ENCODE measurements around the gene PIK3CB.

The PIK3CB gene

GRCh38 chr3:138687236-138687635, 147.5 kb downstream of the PIK3CB start:
- no peak for TF ChIP-seq EZH2 (IDR thresholded peaks at IDR 0.05; ENCODE audit: borderline replicate concordance, low read length)
- no peak for TF ChIP-seq CTCF (IDR thresholded peaks at IDR 0.05; ENCODE audit: low read length)
- H3K4me1 ChIP-seq (ENCODE audit: insufficient read depth, low read length, severe bottlenecking): peaks cover 27% of the 10 kb centered on the region
- H3K27ac ChIP-seq (ENCODE audit: low read depth, low read length, poor library complexity, severe bottlenecking): peak overlapping the region; percentile 86
- no peak overlapping the region for H3K4me3 ChIP-seq (ENCODE audit: low read depth, low read length, poor library complexity, severe bottlenecking)
- H3K36me3 ChIP-seq (ENCODE audit: insufficient read depth, low read length): peaks cover 14% of the 10 kb centered on the region; the same call in 1 of the 2 replicates
- no peaks in the 10 kb centered on the region for H3K79me2 ChIP-seq (ENCODE audit: insufficient read depth, low read length)
- peak overlapping the region; percentile 25; the same call in 1 of the 2 replicates for H3K4me2 ChIP-seq (ENCODE audit: low read length)
- no peaks in the 10 kb centered on the region for H4K20me1 ChIP-seq (ENCODE audit: insufficient read depth, low read length)
- no peaks in the 10 kb centered on the region for H3K9me2 ChIP-seq (ENCODE audit: low read depth, low read length)
- no peaks in the 10 kb centered on the region for H3K27me3 ChIP-seq (ENCODE audit: insufficient read depth, low read length)
- H3F3A ChIP-seq (ENCODE audit: insufficient read depth, low read length): peaks cover 5% of the 10 kb centered on the region
- H3K9ac ChIP-seq (ENCODE audit: low read length): peak overlapping the region; percentile 13; the same call in 1 of the 2 replicates
- H2AFZ ChIP-seq (ENCODE audit: low read length): no peak overlapping the region
- H3K9me3 ChIP-seq (ENCODE audit: low read length): no peaks in the 10 kb centered on the region

DNA sequence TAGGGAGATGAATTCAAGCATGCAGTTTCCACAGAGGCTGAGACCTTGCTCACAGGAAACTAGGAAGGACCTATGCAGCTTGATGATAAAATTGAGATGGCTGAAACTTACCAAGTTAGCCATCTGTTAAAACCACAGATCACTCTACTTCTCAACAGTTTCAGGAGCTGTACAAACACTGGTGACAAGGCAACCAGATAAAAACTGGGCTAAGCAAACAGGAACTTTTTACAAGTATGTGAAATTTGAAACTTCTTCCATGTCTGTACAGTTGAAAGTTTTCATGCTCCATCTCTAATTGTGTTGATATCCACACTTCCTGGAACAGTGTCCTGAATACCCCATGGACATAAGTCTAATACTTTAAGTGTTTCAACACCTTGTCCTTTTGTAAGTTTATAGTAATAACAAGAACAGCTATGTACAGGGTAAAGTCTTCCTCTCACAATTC, 147.9 kb downstream of the PIK3CB start:
- H3K79me2 ChIP-seq (ENCODE audit: insufficient read depth, low read length): no peaks in the 10 kb centered on the region
- no peak overlapping the region for H3K4me3 ChIP-seq (ENCODE audit: low read depth, low read length, poor library complexity, severe bottlenecking)
- peaks cover 5% of the 10 kb centered on the region for H3F3A ChIP-seq (ENCODE audit: insufficient read depth, low read length)
- H3K27ac ChIP-seq (ENCODE audit: low read depth, low read length, poor library complexity, severe bottlenecking): peak overlapping the region; percentile 86
- peak overlapping the region; percentile 13; the same call in 1 of the 2 replicates for H3K9ac ChIP-seq (ENCODE audit: low read length)
- H3K4me1 ChIP-seq (ENCODE audit: insufficient read depth, low read length, severe bottlenecking): peaks cover 27% of the 10 kb centered on the region
- no peaks in the 10 kb centered on the region for H3K9me2 ChIP-seq (ENCODE audit: low read depth, low read length)
- H4K20me1 ChIP-seq (ENCODE audit: insufficient read depth, low read length): no peaks in the 10 kb centered on the region
- TF ChIP-seq CTCF (IDR thresholded peaks at IDR 0.05; ENCODE audit: low read length): no peak
- no peak for TF ChIP-seq EZH2 (IDR thresholded peaks at IDR 0.05; ENCODE audit: borderline replicate concordance, low read length)
- H3K9me3 ChIP-seq (ENCODE audit: low read length): no peaks in the 10 kb centered on the region
- H3K27me3 ChIP-seq (ENCODE audit: insufficient read depth, low read length): no peaks in the 10 kb centered on the region
- no peak overlapping the region for H2AFZ ChIP-seq (ENCODE audit: low read length)
- peaks cover 15% of the 10 kb centered on the region; the same call in 1 of the 2 replicates for H3K36me3 ChIP-seq (ENCODE audit: insufficient read depth, low read length)
- peak overlapping the region; percentile 25; the same call in 1 of the 2 replicates for H3K4me2 ChIP-seq (ENCODE audit: low read length)

GRCh38 chr3:138684396-138684795, 150.3 kb downstream of the PIK3CB start:
- Histone ChIP-seq H4K20me1 (ENCODE audit: insufficient read depth, low read length) (no peaks in the 10 kb centered on the region), H3K4me2 (ENCODE audit: low read length) (no peak overlapping the region), H2AFZ (ENCODE audit: low read length) (no peak overlapping the region), H3K4me1 (ENCODE audit: insufficient read depth, low read length, severe bottlenecking) (peaks cover 36% of the 10 kb centered on the region), H3K27me3 (ENCODE audit: insufficient read depth, low read length) (no peaks in the 10 kb centered on the region), H3K9ac (ENCODE audit: low read length) (no peak overlapping the region), H3K9me3 (ENCODE audit: low read length) (no peaks in the 10 kb centered on the region), H3F3A (ENCODE audit: insufficient read depth, low read length) (no peaks in the 10 kb centered on the region; the same call in 1 of the 2 replicates), H3K27ac (ENCODE audit: low read depth, low read length, poor library complexity, severe bottlenecking) (no peak overlapping the region), H3K4me3 (ENCODE audit: low read depth, low read length, poor library complexity, severe bottlenecking) (no peak overlapping the region), H3K9me2 (ENCODE audit: low read depth, low read length) (no peaks in the 10 kb centered on the region), H3K79me2 (ENCODE audit: insufficient read depth, low read length) (no peaks in the 10 kb centered on the region), H3K36me3 (ENCODE audit: insufficient read depth, low read length) (peaks cover 15% of the 10 kb centered on the region; the same call in 1 of the 2 replicates)
- TF ChIP-seq CTCF (IDR thresholded peaks at IDR 0.05; ENCODE audit: low read length) (no peak), EZH2 (IDR thresholded peaks at IDR 0.05; ENCODE audit: borderline replicate concordance, low read length) (no peak)

Measured in OCI-LY1 (cell line).